Measurements from ENCODE around the gene ZBTB7A.

The ZBTB7A gene

DNA sequence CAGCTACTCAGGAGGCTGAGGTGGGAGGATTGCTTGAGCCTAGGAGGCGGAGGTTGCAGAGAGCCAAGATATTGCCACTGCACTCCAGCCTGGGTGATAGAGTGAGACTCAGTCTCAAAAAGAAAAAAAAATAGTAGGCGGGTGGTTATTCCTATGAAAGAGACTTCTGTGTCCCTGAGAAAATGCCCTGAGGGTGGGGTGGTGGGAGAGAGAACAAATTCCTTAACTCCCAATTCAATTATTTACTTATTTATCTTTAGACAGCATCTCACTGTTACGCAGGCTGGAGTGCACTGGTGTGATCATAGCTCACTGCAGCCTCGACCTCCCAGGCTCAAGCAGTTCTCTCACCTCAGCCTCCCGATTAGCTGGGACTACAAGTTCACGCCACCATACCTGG, 71.1 kb downstream of the ZBTB7A start:
- Histone ChIP-seq H3K27ac (no peak overlapping the region), H3K36me3 (ENCODE audit: insufficient read depth) (no peaks in the 10 kb centered on the region), H3K4me1 (ENCODE audit: low read depth, poor library complexity, severe bottlenecking) (no peaks in the 10 kb centered on the region), H3K9ac (no peak overlapping the region), H4K20me1 (ENCODE audit: insufficient read depth) (no peaks in the 10 kb centered on the region), H3K4me3 (IDR thresholded peaks at IDR 0.05; ENCODE audit: insufficient read depth, low read depth, low read length) (no peak overlapping the region), H3K27me3 (ENCODE audit: insufficient read depth, low read depth) (no peaks in the 10 kb centered on the region), H2AFZ (ENCODE audit: low read depth) (no peak overlapping the region), H3K4me2 (no peak overlapping the region), H3K79me2 (ENCODE audit: insufficient read depth, low read depth) (no peaks in the 10 kb centered on the region)
- TF ChIP-seq, protein P1, sequence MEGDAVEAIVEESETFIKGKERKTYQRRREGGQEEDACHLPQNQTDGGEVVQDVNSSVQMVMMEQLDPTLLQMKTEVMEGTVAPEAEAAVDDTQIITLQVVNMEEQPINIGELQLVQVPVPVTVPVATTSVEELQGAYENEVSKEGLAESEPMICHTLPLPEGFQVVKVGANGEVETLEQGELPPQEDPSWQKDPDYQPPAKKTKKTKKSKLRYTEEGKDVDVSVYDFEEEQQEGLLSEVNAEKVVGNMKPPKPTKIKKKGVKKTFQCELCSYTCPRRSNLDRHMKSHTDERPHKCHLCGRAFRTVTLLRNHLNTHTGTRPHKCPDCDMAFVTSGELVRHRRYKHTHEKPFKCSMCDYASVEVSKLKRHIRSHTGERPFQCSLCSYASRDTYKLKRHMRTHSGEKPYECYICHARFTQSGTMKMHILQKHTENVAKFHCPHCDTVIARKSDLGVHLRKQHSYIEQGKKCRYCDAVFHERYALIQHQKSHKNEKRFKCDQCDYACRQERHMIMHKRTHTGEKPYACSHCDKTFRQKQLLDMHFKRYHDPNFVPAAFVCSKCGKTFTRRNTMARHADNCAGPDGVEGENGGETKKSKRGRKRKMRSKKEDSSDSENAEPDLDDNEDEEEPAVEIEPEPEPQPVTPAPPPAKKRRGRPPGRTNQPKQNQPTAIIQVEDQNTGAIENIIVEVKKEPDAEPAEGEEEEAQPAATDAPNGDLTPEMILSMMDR (conservative IDR thresholded peaks at IDR 0.05; ENCODE audit: low read depth, low read length), result no peak

Data from KMS-11 (cell line).